ENCODE results near the gene SNAI3. TPM values are rescaled to one million over a fixed set of nuclear protein-coding genes. Genes with fewer than 3 reads are reported as not detected.
A peak's percentile ranks its signal among the peaks of the same experiment; 100 is the strongest.

SNAI3 gene
- total RNA-seq, 4 donors from 2014 or later, result 0.14 to 0.43 TPM; not detected in 2

- Histone ChIP-seq H3K4me1 (no peaks in the 10 kb centered on the region), H3K27ac (no peak overlapping the region), H3K27me3 (no peaks in the 10 kb centered on the region), H3K4me3 (no peak overlapping the region), H3K9me3 (no peaks in the 10 kb centered on the region), H3K36me3 (no peaks in the 10 kb centered on the region)
- TF ChIP-seq CTCF (IDR thresholded peaks at IDR 0.05) (no peak), POLR2A (IDR thresholded peaks at IDR 0.05) (no peak)
- intact Hi-C loops (cut with DNase I; ENCODE audit: low total_unique reads), result no loop called here
- no peak for DNase-seq
These were observed 34.9 kb upstream of the SNAI3 start for GRCh38 chr16:88721236-88721635.

- intact Hi-C loops (cut with DNase I; ENCODE audit: low total_unique reads), result no loop called here
- no peak overlapping the region for H3K27ac ChIP-seq
- TF ChIP-seq CTCF (IDR thresholded peaks at IDR 0.05) (no peak), POLR2A (IDR thresholded peaks at IDR 0.05) (no peak)
- H3K27me3 ChIP-seq, result no peaks in the 10 kb centered on the region
- no peaks in the 10 kb centered on the region for H3K9me3 ChIP-seq
- H3K36me3 ChIP-seq, result no peaks in the 10 kb centered on the region
- no peak for DNase-seq
- no peak overlapping the region for H3K4me3 ChIP-seq
- no peaks in the 10 kb centered on the region for H3K4me1 ChIP-seq
These were observed 34.2 kb upstream of the SNAI3 start for GRCh38 chr16:88720396-88720970.

GRCh38 chr16:88719933-88720296 lies 33.6 kb upstream of the SNAI3 start:
- H3K4me3 ChIP-seq, result no peak overlapping the region
- H3K4me1 ChIP-seq, result no peaks in the 10 kb centered on the region
- H3K36me3 ChIP-seq, result no peaks in the 10 kb centered on the region
- TF ChIP-seq POLR2A (IDR thresholded peaks at IDR 0.05), result no peak
- no peak for TF ChIP-seq CTCF (IDR thresholded peaks at IDR 0.05)
- H3K9me3 ChIP-seq, result no peaks in the 10 kb centered on the region
- no peaks in the 10 kb centered on the region for H3K27me3 ChIP-seq
- intact Hi-C loops (cut with DNase I; ENCODE audit: low total_unique reads), result no loop called here
- DNase-seq, result no peak
- peak overlapping the region in 1 of 2 donors; percentile 38 for H3K27ac ChIP-seq

GRCh38 chr16:88719267-88719932 lies 33.1 kb upstream of the SNAI3 start:
- intact Hi-C loops (cut with DNase I; ENCODE audit: low total_unique reads), result no loop called here
- Histone ChIP-seq H3K9me3 (no peaks in the 10 kb centered on the region), H3K27ac (peak overlapping the region; percentile 38 to 56), H3K36me3 (no peaks in the 10 kb centered on the region), H3K4me1 (no peaks in the 10 kb centered on the region), H3K27me3 (no peaks in the 10 kb centered on the region), H3K4me3 (no peak overlapping the region)
- DNase-seq, result peak in 1 of 2 donors; percentile 42
- TF ChIP-seq POLR2A (IDR thresholded peaks at IDR 0.05) (no peak), CTCF (IDR thresholded peaks at IDR 0.05) (no peak)

- no peak for TF ChIP-seq CTCF (IDR thresholded peaks at IDR 0.05)
- TF ChIP-seq POLR2A (IDR thresholded peaks at IDR 0.05), result no peak
- Histone ChIP-seq H3K4me3 (no peak overlapping the region), H3K36me3 (no peaks in the 10 kb centered on the region), H3K4me1 (no peaks in the 10 kb centered on the region), H3K27me3 (no peaks in the 10 kb centered on the region), H3K27ac (peak overlapping the region in 1 of 2 donors; percentile 56), H3K9me3 (no peaks in the 10 kb centered on the region)
- no peak for DNase-seq
- intact Hi-C loops (cut with DNase I; ENCODE audit: low total_unique reads), result no loop called here
These were observed 31.9 kb upstream of the SNAI3 start for GRCh38 chr16:88718178-88718577.

All from uterus (tissue), 4 donors.